K562 (cell line): ENCODE measurements around the gene CBX2. TPM values are rescaled to one million over a fixed set of nuclear protein-coding genes. Genes with fewer than 3 reads are reported as not detected.
A peak's percentile ranks its signal among the peaks of the same experiment; 100 is the strongest.

Experiments used
- ATF4 ChIP-seq: fragments of 450-650 bp; formaldehyde crosslinking; IDR thresholded peaks from 2 replicates; pipeline ENCODE4 v1.4.0; 2022; ENCODE audit warnings: mild to moderate bottlenecking, moderate library complexity
- BHLHE40 ChIP-seq: IDR thresholded peaks from 2 replicates; pipeline ENCODE4 v1.6.1; 2011; ENCODE audit warnings: low read length, improper control_type of control experiment
- CEBPB ChIP-seq: fragments of 450-650 bp; IDR thresholded peaks from 2 replicates; pipeline ENCODE4 v1.6.1; 2016; ENCODE audit warnings: missing genetic modification characterization, missing compliant biosample characterization
- CREB3 ChIP-seq: fragments of 450-650 bp; conservative IDR thresholded peaks from 2 replicates; pipeline ENCODE4 v1.6.1; 2016; ENCODE audit warnings: missing genetic modification characterization, low read depth, mild to moderate bottlenecking, missing compliant biosample characterization, moderate library complexity
- CTCF ChIP-seq, 3 experiments: IDR thresholded peaks in 2 of 3; conservative IDR thresholded peaks in 1 of 3; 2 replicates each; pipeline ENCODE4 v1.5.1; 2011 to 2012; ENCODE audit warnings: low read length in 3 of 3, mild to moderate bottlenecking in 3 of 3, control low read depth in 2 of 3, improper control_type of control experiment in 1 of 3, inconsistent platforms in 1 of 3, low read depth in 1 of 3, mixed read lengths in 1 of 3, moderate library complexity in 1 of 3; ENCODE audit not compliant: insufficient read depth in 2 of 3
- CXXC5 ChIP-seq: fragments of 250-450 bp; sonication (Bioruptor Pico); IDR thresholded peaks from 2 replicates; pipeline ENCODE4 v1.8.0; 2022; ENCODE audit warnings: inconsistent platforms, mild to moderate bottlenecking, moderate library complexity
- ETS2 ChIP-seq: IDR thresholded peaks from 2 replicates; pipeline ENCODE4 v1.6.1; 2016; ENCODE audit warnings: borderline replicate concordance, missing genetic modification characterization, mild to moderate bottlenecking, moderate library complexity, missing compliant biosample characterization; ENCODE audit not compliant: poor library complexity, severe bottlenecking
- GABPB2 ChIP-seq: fragments of 250-450 bp; sonication (Bioruptor Pico); conservative IDR thresholded peaks from 2 replicates; pipeline ENCODE4 v1.5.1; 2021; ENCODE audit warnings: mild to moderate bottlenecking
- GATA2 ChIP-seq: sonication (generic); formaldehyde crosslinking; IDR thresholded peaks from 2 replicates; pipeline ENCODE4 v1.4.0; 2020; ENCODE audit warnings: mild to moderate bottlenecking, missing genetic modification reagents
- HMBOX1 ChIP-seq: sonication (generic); IDR thresholded peaks from 2 replicates; pipeline ENCODE4 v1.6.1; 2016
- KAT7 ChIP-seq: sonication (generic); formaldehyde crosslinking; IDR thresholded peaks from 2 replicates; pipeline ENCODE4 v1.8.0; 2022; ENCODE audit warnings: missing genetic modification reagents, mild to moderate bottlenecking, borderline replicate concordance
- KAT8 ChIP-seq: fragments of 450-650 bp; IDR thresholded peaks from 2 replicates; pipeline ENCODE4 v1.6.1; 2016; ENCODE audit warnings: low read depth, mild to moderate bottlenecking
- MEF2D ChIP-seq: conservative IDR thresholded peaks from 2 replicates; pipeline ENCODE4 v1.6.1; 2016; ENCODE audit warnings: low read depth, missing genetic modification characterization, missing compliant biosample characterization
- NR1H2 ChIP-seq: sonication (generic); formaldehyde crosslinking; IDR thresholded peaks from 2 replicates; pipeline ENCODE4 v1.4.0; 2020; ENCODE audit warnings: mild to moderate bottlenecking, missing genetic modification reagents
- NR2C2 ChIP-seq, 2 experiments: fragments of 200-800 bp in 1 of 2; sonication (Bioruptor generic) in 1 of 2; sonication (generic) in 1 of 2; formaldehyde crosslinking in 1 of 2; IDR thresholded peaks; 2 replicates each; pipeline versions ENCODE4 v1.6.1 to v1.8.0; 2016 to 2022; ENCODE audit warnings: mild to moderate bottlenecking in 1 of 2, missing compliant biosample characterization in 1 of 2, missing genetic modification characterization in 1 of 2, missing genetic modification reagents in 1 of 2
- PHB ChIP-seq: fragments of 250-450 bp; sonication (Bioruptor Pico); IDR thresholded peaks from 2 replicates; pipeline ENCODE4 v1.5.0; 2021
- POLR2A ChIP-seq: fragments of 450-650 bp; conservative IDR thresholded peaks from 2 replicates; pipeline ENCODE4 v1.6.1; 2016
- RBFOX2 ChIP-seq: fragments of 200-400 bp; formaldehyde crosslinking; IDR thresholded peaks from 2 replicates; pipeline ENCODE4 v1.6.1; 2017; ENCODE audit warnings: low read depth, mild to moderate bottlenecking, low read length, moderate library complexity
- RBM22 ChIP-seq: fragments of 200-400 bp; formaldehyde crosslinking; IDR thresholded peaks from 2 replicates; pipeline ENCODE4 v1.6.1; 2018; ENCODE audit warnings: low read length, low read depth; ENCODE audit not compliant: poor library complexity, severe bottlenecking
- RFX1 ChIP-seq: fragments of 450-650 bp; IDR thresholded peaks from 2 replicates; pipeline ENCODE4 v1.6.1; 2016; ENCODE audit warnings: mild to moderate bottlenecking, moderate library complexity
- SIN3A ChIP-seq, 2 experiments: fragments of 150-350 bp in 1 of 2; IDR thresholded peaks; 2 replicates each; pipeline ENCODE4 v1.6.1; 2011 to 2016; ENCODE audit warnings: borderline replicate concordance in 2 of 2, low read depth in 2 of 2, low read length in 2 of 2, mild to moderate bottlenecking in 2 of 2, moderate library complexity in 2 of 2; ENCODE audit not compliant: control insufficient read depth in 1 of 2
- SPI1 ChIP-seq: IDR thresholded peaks from 2 replicates; pipeline ENCODE4 v1.6.1; 2011; ENCODE audit warnings: low read depth, low read length, control low read depth, borderline replicate concordance
- ZBED1 ChIP-seq: IDR thresholded peaks from 2 replicates; pipeline ENCODE4 v1.6.1; 2014
- ZNF586 ChIP-seq: fragments of 450-650 bp; formaldehyde crosslinking; conservative IDR thresholded peaks from 2 replicates; pipeline ENCODE4 v1.4.0; 2020; ENCODE audit warnings: mild to moderate bottlenecking, moderate library complexity
- polyA plus RNA-seq, 8 experiments: library from polyadenylated mRNA; depleted of rRNA in 4 of 8; stranded (reverse) in 5 of 8; unstranded in 3 of 8; fragments of >200 nt; fragmentation: Nextera tagmentation in 2 of 8; fragmentation: Illumina TruSeq in 1 of 8; extraction: Ambion mirVana in 2 of 8; extraction: Trizol in 1 of 8; gene quantifications; 2 replicates each; pipeline versions ENCODE4 v1.2.1 to v1.2.3, GENCODE V29; 2011 to 2014; ENCODE audit warnings: inconsistent platforms in 1 of 8, missing spikeins in 1 of 8
- total RNA-seq, 7 experiments: library from RNA; depleted of rRNA in 6 of 7; stranded (reverse); fragments of >200 nt in 6 of 7; fragmentation: Illumina TruSeq in 2 of 7; extraction: Trizol in 2 of 7; gene quantifications; 2 replicates each; pipeline versions ENCODE4 v1.2.1 to v1.2.3, GENCODE V29; 2011 to 2021; ENCODE audit warnings: low replicate concordance in 1 of 7

Gene CBX2
- total and polyA plus RNA-seq, 9 of the 15 experiments (the other 6 are each of a cell fraction or from before 2014, with no cell fraction given): 0.66 to 26.9 (median 13.9) TPM

GRCh38 chr17:79836510-79836971 lies 58.6 kb downstream of the CBX2 start (continued):
- TF ChIP-seq GATA2: 0 out of 2 replicates have a peak, but pooled peaks have one; percentile 33
- TF ChIP-seq KAT7 (CRISPR knock-in tag): no peak
- TF ChIP-seq PHB (CRISPR knock-in tag): 0 out of 2 replicates have a peak, but pooled peaks have one; percentile 71
- no peak for TF ChIP-seq BHLHE40
- no peak for TF ChIP-seq KAT8
- 0 out of 4 replicates have a peak, but pooled peaks of 1 of the 2 experiments have one; percentile 22 for TF ChIP-seq SIN3A (IDR thresholded peaks at IDR 0.05; ENCODE audit: borderline replicate concordance in 2 of 2, control insufficient read depth in 1 of 2, low read depth in 2 of 2, low read length in 2 of 2)
- TF ChIP-seq RBM22: peak; percentile 95
- no peak for TF ChIP-seq CXXC5
- TF ChIP-seq CREB3 (tag): no peak
- no peak for TF ChIP-seq RFX1
- 0 out of 6 replicates have a peak, but pooled peaks of 1 of the 3 experiments have one; percentile 8 for TF ChIP-seq CTCF (IDR thresholded peaks at IDR 0.05 in 2 of 3, conservative IDR thresholded peaks at IDR 0.05 in 1 of 3; ENCODE audit: insufficient read depth in 2 of 3, low read depth in 1 of 3, low read length in 3 of 3)
- peak; percentile 67; the same call in 1 of the 2 replicates for TF ChIP-seq NR1H2 (CRISPR knock-in tag)
- TF ChIP-seq HMBOX1: no peak
- TF ChIP-seq ZBED1: no peak; the same call in 1 of the 2 replicates
- no peak for TF ChIP-seq NR2C2 (CRISPR knock-in tag; IDR thresholded peaks at IDR 0.05)
- TF ChIP-seq NR2C2 (tag; IDR thresholded peaks at IDR 0.05): no peak
- TF ChIP-seq CEBPB (tag): peak; percentile 80
- TF ChIP-seq ZNF586: peak; percentile 26; the same call in 1 of the 2 replicates
- TF ChIP-seq ATF4 (CRISPR knock-in tag): peak; percentile 68; the same call in 1 of the 2 replicates
- no peak for TF ChIP-seq SPI1
- TF ChIP-seq ETS2 (tag): peak; percentile 26
- TF ChIP-seq POLR2A: 0 out of 2 replicates have a peak, but pooled peaks have one; percentile 8
- TF ChIP-seq MEF2D: no peak
- peak; percentile 64 for TF ChIP-seq RBFOX2
- no peak for TF ChIP-seq GABPB2
